HCT116 (cell line): ENCODE measurements around the gene RNF220. TPM values are rescaled to one million over a fixed set of nuclear protein-coding genes. Genes with fewer than 3 reads are reported as not detected.

Experiments used
- ATAC-seq: fragments of 200-7000 bp; cut with Tn5 transposase; 2 replicates; pipeline ENCODE4 v1.9.1; 2020; ENCODE audit warnings: mild to moderate bottlenecking, moderate library complexity
- BruUV-seq: library from RNA; stranded (reverse); fragments of 400-500 nt; replicated peaks from 2 replicates; lab custom pipeline; 2021; lab: Mats Ljungman, UMichigan
- CTCF ChIA-PET: fragments of 300-600 bp; sonication (Branson Sonifier 250); formaldehyde crosslinking; loops from one replicate; lab custom pipeline; 2021; ENCODE audit warnings: antibody characterized with exemption; lab: Charles Lee
- POLR2A ChIA-PET: fragments of 300-600, 350-600 bp; sonication (Branson Sonifier 250); formaldehyde crosslinking; loops from one replicate; lab custom pipeline; 2021; ENCODE audit warnings: antibody characterized with exemption; lab: Charles Lee
- RAD21 ChIA-PET, 2 experiments: fragments of 300-600 bp; sonication (Branson Sonifier 250); formaldehyde crosslinking; loops; one replicate each; lab custom pipeline; 2023; ENCODE audit warnings: low total read pairs in 2 of 2; ENCODE audit not compliant: uncharacterized antibody in 2 of 2, unreplicated experiment in 2 of 2, low non-redundant PET in 1 of 2; lab: Charles Lee
- DNase-seq: peaks from one replicate; pipeline ENCODE4 v3.0.0-alpha.2; 2010; ENCODE audit warnings: low read depth, low spot score
- H2AFZ ChIP-seq: fragments of 200-600 bp; shearing (Covaris generic), sonication (generic); 2 replicates; pipeline ENCODE4 v1.6.1; 2017; ENCODE audit warnings: low read depth, mixed run types, mixed read lengths, antibody characterized with exemption, low read length; ENCODE audit not compliant: poor library complexity, severe bottlenecking
- H3K27ac ChIP-seq: 2 replicates; pipeline ENCODE4 v1.5.1; 2012; ENCODE audit warnings: low read depth, low read length
- H3K27me3 ChIP-seq: fragments of 200-600 bp; sonication (generic); 2 replicates; pipeline ENCODE4 v1.6.1; 2016; ENCODE audit warnings: mixed run types, low read length, mixed read lengths; ENCODE audit not compliant: insufficient read depth
- H3K36me3 ChIP-seq, 2 experiments: fragments of 200-500 bp in 1 of 2; fragments of 200-600 bp in 1 of 2; sonication (Bioruptor generic) in 1 of 2; sonication (generic) in 1 of 2; 2 replicates each; pipeline versions ENCODE4 v1.5.1 to v1.6.1; 2014 to 2016; ENCODE audit warnings: low read length in 2 of 2, inconsistent platforms in 1 of 2, mixed read lengths in 1 of 2, mixed run types in 1 of 2; ENCODE audit not compliant: insufficient read depth in 2 of 2, control insufficient read depth in 1 of 2
- H3K4me1 ChIP-seq, 2 experiments: fragments of 200-600 bp in 1 of 2; sonication (generic) in 1 of 2; 2 replicates each; pipeline versions ENCODE4 v1.5.1 to v1.6.1; 2012 to 2017; ENCODE audit warnings: low read length in 2 of 2, inconsistent platforms in 1 of 2, mild to moderate bottlenecking in 1 of 2, mixed read lengths in 1 of 2, mixed run types in 1 of 2, moderate library complexity in 1 of 2; ENCODE audit not compliant: insufficient read depth in 2 of 2, control insufficient read depth in 1 of 2
- H3K4me2 ChIP-seq: fragments of 200-600 bp; sonication (generic); 2 replicates; pipeline ENCODE4 v1.6.1; 2017; ENCODE audit warnings: mixed run types, low read length, mixed read lengths
- H3K4me3 ChIP-seq, 2 experiments: fragments of 200-600 bp in 1 of 2; sonication (generic) in 1 of 2; replicated peaks in 1 of 2; 2 replicates each; pipeline ENCODE4 v1.5.1; 2011 to 2016; ENCODE audit warnings: low read length in 2 of 2, control low read depth in 1 of 2, low read depth in 1 of 2, mild to moderate bottlenecking in 1 of 2, mixed read lengths in 1 of 2, mixed run types in 1 of 2
- H3K79me2 ChIP-seq: fragments of 200-600 bp; sonication (generic); 2 replicates; pipeline ENCODE4 v1.6.1; 2017; ENCODE audit warnings: mild to moderate bottlenecking, mixed run types, low read length, moderate library complexity, mixed read lengths; ENCODE audit not compliant: insufficient read depth
- H3K9ac ChIP-seq: fragments of 200-600 bp; sonication (generic); 2 replicates; pipeline ENCODE4 v1.6.1; 2016; ENCODE audit warnings: low read length, mixed read lengths
- H3K9me2 ChIP-seq: fragments of 200-600 bp; sonication (generic), shearing (Covaris generic); 2 replicates; pipeline ENCODE4 v1.6.1; 2017; ENCODE audit warnings: mixed run types, mild to moderate bottlenecking, moderate library complexity; ENCODE audit not compliant: insufficient read depth
- H3K9me3 ChIP-seq, 2 experiments: fragments of 200-500 bp in 1 of 2; fragments of 200-600 bp in 1 of 2; sonication (Bioruptor generic) in 1 of 2; sonication (generic) in 1 of 2; 2 replicates each; pipeline ENCODE4 v1.6.1; 2014 to 2017; ENCODE audit warnings: low read length in 2 of 2, mixed read lengths in 2 of 2, inconsistent platforms in 1 of 2, low read depth in 1 of 2, mild to moderate bottlenecking in 1 of 2, mixed run types in 1 of 2, moderate library complexity in 1 of 2; ENCODE audit not compliant: control insufficient read depth in 1 of 2, insufficient read depth in 1 of 2
- H4K20me1 ChIP-seq: fragments of 200-600 bp; sonication (generic), shearing (Covaris generic); 2 replicates; pipeline ENCODE4 v1.6.1; 2017; ENCODE audit warnings: mixed run types, mild to moderate bottlenecking, moderate library complexity; ENCODE audit not compliant: insufficient read depth
- CBX3 ChIP-seq: IDR thresholded peaks from 2 replicates; pipeline ENCODE4 v1.6.1; 2012; ENCODE audit warnings: low read depth
- EZH2phosphoT487 ChIP-seq: fragments of 200-600 bp; IDR thresholded peaks from 2 replicates; pipeline ENCODE4 v1.6.1; 2018; ENCODE audit warnings: antibody characterized with exemption, borderline replicate concordance
- POLR2A ChIP-seq: IDR thresholded peaks from 2 replicates; pipeline ENCODE4 v1.7.0; 2011; ENCODE audit warnings: borderline replicate concordance; ENCODE audit not compliant: insufficient read depth, insufficient read length; ENCODE audit errors: extremely low read depth
- SRF ChIP-seq: IDR thresholded peaks from 2 replicates; pipeline ENCODE4 v1.6.1; 2012; ENCODE audit warnings: low read depth
- TCF7L2 ChIP-seq: IDR thresholded peaks from 2 replicates; pipeline ENCODE4 v1.7.0; 2011; ENCODE audit warnings: borderline replicate concordance, inconsistent platforms; ENCODE audit not compliant: insufficient read depth, insufficient read length; ENCODE audit errors: extremely low read depth
- YY1 ChIP-seq: IDR thresholded peaks from 2 replicates; pipeline ENCODE4 v1.6.1; 2011; ENCODE audit warnings: low read length, low read depth, moderate library complexity, mild to moderate bottlenecking; ENCODE audit not compliant: insufficient replicate concordance; ENCODE audit errors: extremely low read depth
- ZNF274 ChIP-seq: fragments of 200-500 bp; sonication (Bioruptor generic); IDR thresholded peaks from 2 replicates; pipeline ENCODE4 v1.6.1; 2014; ENCODE audit warnings: mild to moderate bottlenecking, low read depth, low read length, inconsistent platforms
- intact Hi-C: fragments of 100-400 bp; cut with micrococcal nuclease; formaldehyde crosslinking; loops from 2 replicates; pipeline ENCODE4 v1.10.0; 2022
- total RNA-seq: library from RNA; stranded (reverse); gene quantifications from one replicate; pipeline ENCODE4 v1.2.1, GENCODE V29; 2021; ENCODE audit not compliant: unreplicated experiment

RNF220 gene
- total RNA-seq, 1 experiment from 2014 or later, result 84.5 TPM

DNA sequence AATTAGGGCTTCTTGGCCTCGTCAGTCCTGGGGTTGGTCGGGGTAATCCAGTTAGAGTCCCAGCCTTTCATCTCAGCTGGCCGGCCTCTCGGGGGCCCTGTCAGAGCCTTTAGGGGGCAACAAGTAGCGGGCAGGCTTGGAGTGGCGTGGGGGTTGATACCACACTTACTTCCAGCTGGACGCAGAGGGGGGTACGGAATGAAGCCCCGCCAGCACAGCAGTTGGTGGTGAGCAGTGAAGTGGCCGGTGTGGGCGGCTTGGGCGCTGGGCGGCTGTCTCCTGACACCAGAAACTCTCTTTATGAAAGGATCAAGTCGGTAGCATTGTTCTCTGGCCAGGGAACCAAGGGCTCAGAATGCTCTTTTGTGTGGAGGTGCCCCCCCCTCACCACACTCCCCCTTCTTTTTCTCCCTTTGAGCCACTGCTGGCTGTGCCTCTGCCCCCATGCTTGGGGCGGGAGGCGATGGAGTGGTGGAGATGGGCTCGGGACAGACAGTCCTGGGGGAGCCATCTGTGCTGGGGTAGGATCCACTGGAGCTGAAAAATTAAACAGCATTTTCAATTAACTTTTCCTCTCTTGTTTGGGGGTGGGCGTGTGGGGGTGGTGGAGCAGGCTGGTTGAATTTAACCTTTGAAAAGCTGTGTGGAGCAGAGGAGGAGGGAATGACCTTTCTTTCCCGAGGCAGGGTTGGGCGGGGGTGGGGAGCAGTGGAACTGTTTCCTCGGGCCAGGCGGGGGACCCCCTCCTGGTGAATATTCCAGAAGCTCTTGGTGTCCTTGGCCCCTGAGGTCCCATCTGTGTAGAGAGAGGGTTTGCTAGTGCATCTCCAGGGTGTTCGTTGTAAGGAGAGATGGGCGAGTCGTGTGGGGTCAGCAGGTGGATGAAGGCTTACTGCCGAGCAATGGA lies 102.7 kb downstream of the RNF220 start:
- H2AFZ ChIP-seq, result no peak overlapping the region
- CTCF ChIA-PET, result no interaction called here
- no peaks in the 10 kb centered on the region; the same call in 1 of the 2 replicates for H3K27me3 ChIP-seq
- H3K9me2 ChIP-seq, result no peaks in the 10 kb centered on the region
- DNase-seq, result no peak
- POLR2A ChIA-PET, result no interaction called here
- H3K4me3 ChIP-seq, result no peak overlapping the region
- H3K9me3 ChIP-seq, result no peaks in the 10 kb centered on the region
- no peaks in the 10 kb centered on the region for H4K20me1 ChIP-seq
- RAD21 ChIA-PET, result no interaction called here
- no peak for ATAC-seq
- H3K27ac ChIP-seq, result no peak overlapping the region
- no peaks in the 10 kb centered on the region for H3K79me2 ChIP-seq
- TF ChIP-seq ZNF274, result no peak
- no peak overlapping the region for H3K4me2 ChIP-seq
- H3K4me1 ChIP-seq, result no peaks in the 10 kb centered on the region
- H3K36me3 ChIP-seq, result no peaks in the 10 kb centered on the region
- intact Hi-C loops, result no loop called here
- H3K9ac ChIP-seq, result no peak overlapping the region
- no TSS peak for BruUV-seq

DNA sequence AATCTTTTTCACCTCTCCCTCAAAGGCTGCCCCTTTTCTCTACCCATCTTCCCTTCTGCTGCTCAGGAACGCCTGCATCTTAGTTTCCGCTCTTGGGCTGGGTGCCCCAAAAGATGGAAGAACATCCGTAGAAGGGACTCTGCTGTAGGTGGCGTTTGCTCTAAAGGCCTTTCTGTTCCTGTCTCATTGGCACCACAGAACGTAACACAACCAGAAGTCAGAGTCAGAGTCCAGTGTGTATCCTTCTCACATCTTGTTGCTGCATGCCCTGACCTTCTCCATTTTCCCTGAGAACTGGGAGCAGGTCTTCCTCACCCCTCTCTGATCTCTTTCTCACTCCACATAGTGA lies 103.3 kb downstream of the RNF220 start:
- H3K4me2 ChIP-seq, result no peak overlapping the region
- ChIA-PET CTCF (no interaction called here), POLR2A (no interaction called here)
- no peaks in the 10 kb centered on the region for H3K4me1 ChIP-seq
- no TSS peak for BruUV-seq
- no peaks in the 10 kb centered on the region for H4K20me1 ChIP-seq
- H3K36me3 ChIP-seq, result no peaks in the 10 kb centered on the region
- no peak for DNase-seq
- no peaks in the 10 kb centered on the region; the same call in 1 of the 2 replicates for H3K27me3 ChIP-seq
- TF ChIP-seq POLR2A (no peak), TCF7L2 (no peak), EZH2phosphoT487 (no peak), YY1 (no peak), CBX3 (no peak), SRF (no peak)
- TF ChIP-seq, all 23 proteins: peak for 0
- no peak for ATAC-seq
- Histone ChIP-seq H3K79me2 (no peaks in the 10 kb centered on the region), H3K9me3 (no peaks in the 10 kb centered on the region), H3K27ac (no peak overlapping the region), H3K4me3 (no peak overlapping the region), H3K9ac (no peak overlapping the region), H3K9me2 (no peaks in the 10 kb centered on the region), H2AFZ (no peak overlapping the region)
- intact Hi-C loops, result no loop called here
- RAD21 ChIA-PET, result no interaction called here
